HG03520 (cell line): ENCODE data around the gene LRRC4C.

Experiments used
- ATAC-seq: cut with Tn5 transposase; IDR thresholded peaks from one replicate; pipeline ENCODE4 v1.9.1; 2021; ENCODE audit warnings: mild to moderate bottlenecking, moderate library complexity; ENCODE audit not compliant: unreplicated experiment

LRRC4C gene

GRCh38 chr11:40271361-40271760, 1188.1 kb downstream of the LRRC4C start:
- ATAC-seq: no peak

GRCh38 chr11:40269865-40270264, 1189.6 kb downstream of the LRRC4C start:
- ATAC-seq: no peak

GRCh38 chr11:40268551-40268950, 1190.9 kb downstream of the LRRC4C start:
- ATAC-seq: no peak

- no peak for ATAC-seq
Observed at GRCh38 chr11:40255457-40255856, 1204.0 kb downstream of the LRRC4C start.

GRCh38 chr11:40253166-40253565, 1206.3 kb downstream of the LRRC4C start:
- no peak for ATAC-seq

- ATAC-seq: no peak
Observed at GRCh38 chr11:40252236-40252635, 1207.2 kb downstream of the LRRC4C start.

GRCh38 chr11:40246983-40247382, 1212.5 kb downstream of the LRRC4C start:
- ATAC-seq: no peak

- peak; percentile 96 for ATAC-seq
Observed at GRCh38 chr11:40241524-40242051, 1217.9 kb downstream of the LRRC4C start.

- ATAC-seq: no peak
Observed at GRCh38 chr11:40240284-40240683, 1219.2 kb downstream of the LRRC4C start.

GRCh38 chr11:40236526-40236925, 1222.9 kb downstream of the LRRC4C start:
- no peak for ATAC-seq

GRCh38 chr11:40235841-40236240, 1223.6 kb downstream of the LRRC4C start:
- no peak for ATAC-seq

- ATAC-seq: no peak
Observed at GRCh38 chr11:40230821-40231220, 1228.6 kb downstream of the LRRC4C start.

- no peak for ATAC-seq
Observed at GRCh38 chr11:40228662-40229061, 1230.8 kb downstream of the LRRC4C start.

- ATAC-seq: peak; percentile 75
Observed at GRCh38 chr11:40227730-40228129, 1231.7 kb downstream of the LRRC4C start.

GRCh38 chr11:40226654-40227053, 1232.8 kb downstream of the LRRC4C start:
- ATAC-seq: no peak

- ATAC-seq: no peak
Observed at GRCh38 chr11:40223596-40224330, 1235.7 kb downstream of the LRRC4C start.

- ATAC-seq: no peak
Observed at GRCh38 chr11:40219401-40219800, 1240.1 kb downstream of the LRRC4C start.

GRCh38 chr11:40215556-40215955, 1243.9 kb downstream of the LRRC4C start:
- no peak for ATAC-seq

- ATAC-seq: no peak
Observed at GRCh38 chr11:40207416-40207815, 1252.0 kb downstream of the LRRC4C start.

GRCh38 chr11:40204228-40204627, 1255.2 kb downstream of the LRRC4C start:
- ATAC-seq: no peak

GRCh38 chr11:40203606-40204005, 1255.8 kb downstream of the LRRC4C start:
- no peak for ATAC-seq

- no peak for ATAC-seq
Observed at GRCh38 chr11:40202589-40203270, 1256.7 kb downstream of the LRRC4C start.
